OCI-M2 (cell line): ENCODE results near the gene RAB31.
"Not testable (repeated sequence)": the region's sequence is repeated elsewhere in the genome, so short reads cannot be mapped to it uniquely, and the experiment has no call there.

Experiments
- DNase-seq: peaks from one replicate; lab custom pipeline; 2025; ENCODE audit not compliant: unreplicated experiment; lab: John Stamatoyannopoulos, UW

The RAB31 gene

DNA sequence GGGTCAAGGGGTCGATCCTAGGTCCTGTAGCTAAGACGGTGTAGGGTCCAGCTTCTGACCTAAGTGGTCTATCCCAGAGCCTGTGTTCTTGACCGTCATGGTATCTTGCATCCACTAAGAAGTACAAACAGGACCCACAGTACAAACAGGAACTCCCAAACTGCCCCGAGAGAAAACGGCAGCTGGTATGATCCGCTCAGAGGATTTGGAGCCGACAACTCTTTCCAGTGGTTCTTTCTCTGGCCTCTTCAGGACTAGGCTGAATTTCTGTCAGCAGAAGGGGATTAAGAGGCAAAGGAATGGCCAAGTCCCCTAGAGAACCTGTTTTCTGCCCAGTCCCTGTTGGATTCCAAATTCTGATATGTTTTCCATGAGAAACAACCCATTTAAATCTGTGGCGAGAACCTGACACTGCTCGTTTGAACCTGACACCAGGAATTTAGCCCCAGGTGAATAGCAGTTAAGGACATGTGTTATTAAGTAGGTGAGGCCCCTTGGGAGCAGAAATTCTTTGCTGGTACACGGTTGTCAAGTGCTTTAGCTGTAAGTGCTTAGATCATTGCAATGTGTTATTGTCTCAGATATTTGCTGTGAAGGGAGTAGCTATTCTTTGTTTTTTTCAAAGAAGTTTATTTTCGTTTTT is 127.1 kb downstream of the RAB31 start:
- DNase-seq = no peak

DNA sequence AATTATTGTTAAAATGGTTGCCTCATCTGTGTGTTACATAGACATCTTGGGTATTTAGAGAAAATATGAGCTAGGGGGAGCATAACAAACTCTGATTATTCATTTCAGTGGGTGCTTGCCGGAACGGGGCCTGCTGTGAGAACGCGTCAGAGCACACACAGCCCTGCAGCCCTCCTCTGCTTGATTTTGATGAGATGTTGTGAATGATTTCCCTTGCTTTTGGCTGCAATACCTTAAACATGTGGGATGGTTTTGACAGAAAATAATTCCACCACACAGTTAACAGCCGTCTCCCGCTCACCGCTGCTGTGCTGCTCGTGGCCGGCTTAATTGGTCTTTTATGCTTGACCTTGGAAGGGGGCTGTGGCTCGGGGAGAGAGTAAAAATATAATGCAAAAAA is 127.7 kb downstream of the RAB31 start:
- no peak for DNase-seq

DNA sequence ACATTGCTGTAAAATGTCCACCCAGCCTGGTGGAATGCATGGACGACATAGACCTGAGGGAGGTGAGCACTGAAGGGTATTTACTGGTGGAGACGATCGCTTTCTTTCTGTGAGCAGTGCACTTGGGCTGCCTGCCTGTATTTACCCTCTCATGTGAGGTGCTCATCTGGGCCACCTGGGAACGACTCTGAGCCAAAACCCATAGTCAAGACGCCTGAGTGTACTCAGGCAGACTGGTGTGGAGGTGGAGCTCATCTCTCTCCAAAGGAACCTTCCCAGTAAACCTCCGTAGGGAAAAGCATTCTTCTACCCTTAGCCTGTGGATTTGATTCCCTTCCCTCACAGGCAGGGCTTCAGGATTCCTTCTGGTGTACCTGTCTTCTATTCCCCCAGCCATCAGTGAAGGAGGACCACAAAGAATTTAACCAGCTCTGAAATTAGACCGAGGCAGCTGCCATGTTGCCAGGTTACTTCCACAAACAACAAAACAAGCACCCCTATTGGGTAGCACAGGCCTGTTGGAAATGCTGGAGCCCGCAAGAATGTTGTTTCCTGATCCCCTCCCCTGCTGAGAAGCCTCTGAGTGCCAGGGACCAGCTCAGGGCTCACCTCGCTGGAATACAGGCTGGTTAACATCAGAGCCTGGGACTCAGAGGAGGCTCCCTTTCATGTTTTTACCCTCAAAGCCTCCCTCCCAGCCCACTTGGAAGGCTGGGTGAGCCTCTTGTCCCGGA is 130.2 kb downstream of the RAB31 start:
- DNase-seq = no peak

DNA sequence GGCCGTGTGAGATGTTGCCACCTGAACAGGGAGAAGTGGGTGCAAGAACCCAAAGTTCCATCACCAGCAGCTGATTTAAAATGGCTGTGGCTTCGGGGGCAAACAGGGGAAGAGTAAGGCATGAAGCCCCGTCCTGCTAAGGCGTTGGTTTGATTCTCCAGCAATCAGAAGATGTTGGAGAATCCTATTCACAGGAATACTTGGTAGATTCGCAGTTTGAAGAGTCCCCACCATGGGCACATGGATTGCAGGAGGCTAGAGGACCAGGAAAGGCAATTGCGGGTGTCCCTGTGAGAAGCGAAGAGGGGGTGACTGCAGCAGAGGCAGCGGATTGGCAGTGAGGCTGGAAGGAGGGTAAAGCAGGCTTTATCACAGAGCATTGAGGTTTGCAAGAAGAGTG is 131.1 kb downstream of the RAB31 start:
- no peak for DNase-seq

DNA sequence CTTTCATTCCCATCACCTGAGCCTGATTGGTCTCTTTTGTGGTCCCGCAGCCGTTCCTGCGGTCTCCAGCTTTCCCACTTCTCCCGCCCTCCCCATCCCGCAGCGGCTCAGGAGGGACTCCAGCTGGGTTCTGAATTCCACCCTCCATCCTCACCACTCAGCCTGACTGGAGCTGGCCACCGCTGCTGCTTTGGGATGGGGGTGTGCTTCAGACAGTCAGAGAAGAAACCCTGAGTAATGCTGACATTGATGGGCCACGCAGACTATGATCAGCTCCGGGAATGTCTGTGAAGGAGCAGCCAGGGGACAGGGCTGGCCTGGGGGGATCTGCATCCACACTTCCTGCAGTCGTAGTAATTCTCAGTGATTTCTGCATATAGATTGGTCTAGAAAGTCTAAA is 131.8 kb downstream of the RAB31 start:
- DNase-seq = no peak

DNA sequence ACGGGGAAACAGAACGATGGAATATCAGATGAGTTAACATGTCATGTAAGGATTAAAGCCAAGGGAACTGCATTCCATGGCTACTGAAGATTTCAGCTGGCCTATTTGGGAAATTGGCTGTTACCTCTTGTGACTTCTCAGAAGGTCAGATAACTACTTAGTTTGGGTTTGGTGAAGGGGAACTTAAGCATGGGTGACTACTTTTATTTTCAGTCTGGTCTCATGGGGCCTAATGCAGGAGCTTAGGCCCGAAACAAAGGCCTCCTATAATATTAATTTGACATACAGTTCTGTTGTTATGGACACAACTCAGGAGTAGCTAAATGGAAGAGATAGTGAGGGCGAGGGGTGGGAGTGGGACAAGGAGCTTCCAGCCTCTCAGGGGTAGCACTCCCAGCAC is 133.7 kb downstream of the RAB31 start:
- no peak for DNase-seq

DNA sequence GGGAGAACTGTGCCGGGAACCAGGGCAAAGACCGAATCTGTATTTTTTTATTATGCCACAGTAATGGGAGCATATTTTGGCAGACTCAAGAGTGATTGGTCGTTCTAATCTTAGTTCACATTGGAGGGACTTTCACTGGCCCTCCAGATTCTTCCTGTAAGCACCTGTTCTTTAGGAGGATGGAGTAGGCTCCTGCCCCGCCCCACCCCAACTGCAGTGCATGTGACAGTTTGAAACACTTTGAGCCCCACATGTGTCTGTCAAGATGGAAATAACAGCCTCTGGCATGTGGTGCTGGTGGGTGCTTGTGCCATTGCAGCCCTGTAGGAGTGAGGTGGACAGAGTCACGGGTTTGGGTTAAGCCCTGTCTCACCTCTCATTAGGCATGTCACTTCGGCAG is 134.3 kb downstream of the RAB31 start:
- DNase-seq = no peak

DNA sequence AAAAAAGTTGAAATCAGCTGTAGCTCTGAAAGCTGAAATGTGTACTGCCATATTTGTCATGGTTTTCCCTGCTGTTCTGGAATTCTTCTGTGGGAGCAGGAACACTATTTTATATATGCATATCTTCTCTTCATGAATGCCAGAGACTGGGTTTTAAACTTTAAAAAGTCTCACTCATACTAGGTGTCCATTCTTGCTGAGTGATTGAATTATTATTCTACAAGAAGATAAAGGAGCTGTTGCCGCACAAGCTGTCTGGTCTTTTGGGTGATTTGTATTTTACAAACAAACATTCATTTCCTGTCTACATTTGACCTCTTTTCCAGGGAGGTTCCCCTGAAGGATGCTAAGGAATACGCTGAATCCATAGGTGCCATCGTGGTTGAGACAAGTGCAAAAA is 137.2 kb downstream of the RAB31 start:
- DNase-seq = no peak

DNA sequence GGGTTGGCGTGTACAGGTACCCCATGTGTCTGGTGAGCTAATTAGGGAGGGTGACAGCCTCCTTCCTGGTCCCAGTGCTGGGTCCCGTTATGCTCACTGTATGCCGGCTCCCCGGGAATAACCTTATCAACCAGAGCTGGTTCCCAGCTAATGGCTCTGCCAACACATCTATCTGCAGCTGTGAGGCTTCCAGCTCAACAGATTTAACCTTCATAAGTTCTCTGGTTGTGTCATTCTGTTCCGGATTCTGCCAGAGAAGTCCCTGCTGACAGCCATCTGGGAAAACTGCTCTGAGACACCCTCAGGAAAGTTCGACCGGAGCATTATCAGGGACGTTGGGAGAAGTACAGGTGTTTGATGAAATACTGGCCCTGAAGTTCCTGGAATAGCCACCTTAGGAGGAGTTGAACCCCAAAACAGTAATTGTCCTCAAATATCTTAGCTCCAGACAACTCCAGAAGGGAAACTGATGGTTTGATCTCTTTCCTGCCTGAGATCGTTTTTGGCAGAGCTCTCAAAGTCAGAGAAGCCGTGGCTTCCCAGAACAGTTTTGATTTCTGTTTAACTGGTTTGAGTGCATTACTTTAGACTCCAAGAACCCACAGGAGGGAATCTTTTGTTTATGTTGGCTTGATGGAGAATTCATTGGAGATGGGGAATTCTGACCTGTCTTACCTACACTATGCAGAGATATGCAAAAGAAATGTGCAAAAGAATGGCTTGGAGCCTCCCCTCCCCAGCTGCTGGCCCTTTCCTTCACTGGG is 138.2 kb downstream of the RAB31 start:
- DNase-seq = no peak

DNA sequence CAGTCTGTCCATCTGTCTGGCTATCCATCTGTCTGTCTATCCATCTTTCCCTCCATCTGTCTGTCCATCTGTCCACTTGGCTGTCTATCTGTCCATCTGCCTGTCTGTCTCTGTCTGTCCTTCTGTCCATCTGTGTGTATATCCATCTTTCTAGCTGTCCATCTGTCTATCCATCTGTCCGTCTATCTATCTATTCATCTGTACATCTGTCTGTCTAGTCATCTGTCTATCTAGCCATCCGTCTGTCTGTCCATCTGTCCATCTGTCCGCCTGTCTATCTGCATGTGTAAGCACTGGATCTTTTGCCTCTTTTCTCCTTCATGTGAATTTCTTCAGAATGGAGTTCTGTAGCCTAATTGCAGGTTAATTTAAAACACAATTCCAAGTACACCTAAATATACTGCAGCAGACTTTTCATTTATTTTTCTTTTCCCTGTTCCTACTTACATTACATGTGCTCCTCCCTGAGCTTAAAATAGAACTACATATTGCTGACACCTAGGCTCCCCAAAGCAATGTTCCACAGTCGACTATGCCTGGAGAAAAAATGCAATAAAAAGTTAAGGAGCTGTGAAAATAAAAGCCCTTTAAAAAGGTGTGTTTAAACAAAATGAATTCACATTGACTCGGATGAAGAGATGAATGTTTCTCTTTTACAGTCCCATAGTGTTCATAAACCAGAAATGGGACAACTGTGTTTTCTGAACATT is 140.2 kb downstream of the RAB31 start:
- no peak for DNase-seq

DNA sequence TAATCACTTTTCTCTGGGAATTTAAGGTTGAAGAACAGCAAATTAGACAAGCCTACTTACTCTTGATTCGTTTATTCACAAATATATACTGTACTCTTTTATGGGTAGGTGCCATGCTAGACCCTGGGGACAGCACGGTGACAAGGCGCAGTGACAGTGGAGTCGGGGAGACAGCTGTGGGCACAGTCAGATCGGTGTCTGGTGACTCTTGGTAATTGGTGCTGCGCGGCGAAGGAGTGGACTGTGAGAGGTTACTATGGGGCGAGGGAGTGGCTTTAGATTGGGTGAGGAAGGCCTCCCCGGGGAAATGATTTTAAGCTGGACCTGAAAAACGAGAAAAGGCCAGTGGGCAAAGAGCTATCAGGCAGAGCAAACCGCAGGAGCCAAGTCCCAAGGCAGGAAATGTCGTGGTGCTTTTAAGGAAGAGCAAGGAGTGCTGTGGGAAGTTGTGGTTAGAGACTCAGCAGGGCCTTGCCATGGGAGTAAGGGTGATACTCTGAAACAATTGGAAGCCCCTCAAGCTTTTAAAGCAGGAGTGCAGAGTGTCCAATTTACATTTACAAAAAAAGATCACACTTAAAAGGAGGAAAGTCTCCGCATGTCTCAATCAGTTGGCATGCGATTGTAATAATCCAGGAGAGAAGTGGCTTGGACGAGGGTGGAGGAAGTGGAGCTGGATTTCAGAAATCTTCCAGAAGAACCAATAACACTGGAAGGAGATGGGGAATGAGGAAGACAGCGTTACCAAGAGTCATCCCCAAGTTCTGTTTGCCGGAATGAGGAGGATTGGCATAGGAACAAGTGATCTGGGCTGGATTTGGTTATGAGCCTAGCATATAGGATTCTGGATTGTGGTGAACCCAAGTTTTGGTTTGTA is 141.5 kb downstream of the RAB31 start:
- DNase-seq = no peak

DNA sequence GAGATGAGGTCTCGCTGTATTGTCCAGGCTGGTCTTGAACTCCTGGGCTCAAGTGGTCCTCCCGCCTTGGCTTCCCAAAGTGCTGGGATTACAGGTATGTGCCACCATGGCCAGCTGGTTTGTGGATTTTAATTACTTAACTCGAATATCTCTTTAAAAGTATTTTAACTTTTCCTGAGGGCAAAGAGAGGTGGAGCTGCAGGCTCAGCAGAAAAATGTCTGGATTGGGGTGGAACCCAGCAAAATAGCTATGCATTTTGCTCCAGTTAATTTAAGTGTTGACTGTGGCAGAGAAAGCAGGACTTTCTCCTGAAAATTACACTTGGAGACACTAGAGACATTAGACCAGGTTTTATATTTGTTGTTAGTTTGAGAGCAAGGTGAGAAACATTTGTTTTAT is 142.2 kb downstream of the RAB31 start:
- no peak for DNase-seq

DNA sequence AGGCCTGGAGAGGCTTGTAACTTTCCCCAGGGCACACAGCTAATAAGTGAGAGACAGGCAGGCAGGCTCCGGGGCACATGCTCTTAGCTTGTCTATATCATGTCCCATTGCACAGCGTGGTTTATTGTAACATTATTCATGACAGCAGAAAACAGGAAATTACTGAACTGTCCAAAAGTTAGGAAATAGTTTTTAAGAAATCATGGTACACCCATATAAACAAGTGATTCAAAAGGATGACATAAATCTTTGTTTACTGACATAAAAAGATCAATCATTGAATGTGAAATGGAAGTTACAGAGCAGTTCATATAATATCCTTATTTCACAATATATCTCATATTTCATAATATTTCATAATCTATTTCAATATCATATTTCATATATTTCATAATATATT is 143.4 kb downstream of the RAB31 start:
- DNase-seq = no peak

DNA sequence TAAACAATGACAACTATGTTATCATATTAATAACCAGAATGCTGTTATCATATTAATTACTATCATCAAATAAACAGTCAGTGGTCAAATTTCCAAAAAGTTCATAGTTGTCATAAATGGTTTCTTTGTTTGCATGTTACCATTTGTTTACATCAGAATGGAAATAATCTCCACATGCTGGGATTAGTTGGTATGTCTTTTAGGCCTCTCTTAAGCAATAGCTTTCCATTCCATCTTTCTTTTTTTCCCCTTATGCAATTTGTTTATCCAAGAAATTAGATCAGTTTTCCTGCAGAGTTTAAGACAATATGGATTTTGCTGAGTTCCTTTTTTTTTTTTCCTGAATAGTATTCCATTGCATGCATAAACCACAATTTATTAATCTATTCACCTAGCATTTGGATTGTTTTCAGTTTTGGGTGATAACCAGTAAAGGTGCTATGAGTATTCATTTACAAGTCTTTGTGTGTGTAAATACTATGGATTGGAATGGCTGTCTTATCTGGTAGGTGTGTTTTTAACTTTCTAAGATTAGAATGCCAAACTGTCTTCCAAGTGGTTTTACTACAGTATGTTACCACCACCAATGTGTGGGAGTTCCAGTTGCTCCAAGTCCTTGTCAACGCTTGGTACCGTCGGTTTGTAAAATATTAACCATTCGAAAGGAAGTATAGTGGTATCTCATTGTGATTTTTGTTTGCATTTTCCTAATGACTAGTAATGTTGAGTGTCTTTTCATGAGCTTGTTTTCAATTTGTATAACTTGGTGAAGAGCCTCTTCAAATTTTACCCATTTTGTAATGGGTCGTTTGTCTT is 144.4 kb downstream of the RAB31 start:
- DNase-seq = no peak

DNA sequence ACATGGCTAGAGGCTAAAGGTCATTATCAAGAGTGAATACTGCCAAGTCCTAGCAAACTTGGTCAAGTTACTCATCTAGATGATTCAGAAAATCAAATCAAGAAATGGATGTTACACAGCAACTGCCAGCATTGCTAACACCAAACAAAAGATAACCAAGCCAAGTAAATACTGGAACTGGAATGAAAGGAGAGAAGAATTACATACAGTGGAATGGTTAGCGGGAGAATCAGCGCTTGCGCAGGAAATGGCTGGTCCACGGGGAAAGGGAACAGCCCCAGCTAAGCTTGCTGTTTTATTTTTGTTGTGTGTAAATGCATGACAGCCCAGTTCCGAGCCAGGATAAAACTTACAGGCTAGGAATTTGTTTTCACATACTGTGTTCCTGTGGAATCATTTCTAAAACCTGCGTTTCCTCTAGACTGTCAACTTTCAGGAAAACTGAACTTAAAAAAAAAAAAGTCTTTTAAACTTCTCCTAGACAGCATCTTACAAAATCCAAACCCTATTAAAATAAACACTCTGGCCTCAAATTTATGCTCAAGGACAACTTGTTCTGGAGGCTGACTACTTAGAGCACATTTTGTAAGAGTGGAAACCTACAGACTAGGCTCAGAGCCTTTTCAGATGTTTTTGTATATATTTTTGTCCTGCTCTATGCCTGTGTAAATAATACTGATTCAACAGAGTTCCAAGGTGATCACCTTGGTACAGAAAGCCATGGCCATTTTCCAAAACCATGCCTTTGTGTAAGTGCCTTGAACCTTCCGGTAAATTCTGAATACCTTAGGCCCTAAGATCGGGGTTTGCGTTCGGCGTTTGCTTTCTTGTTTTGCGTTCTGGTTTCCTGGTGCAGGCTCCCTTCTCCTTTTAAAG is 146.9 kb downstream of the RAB31 start:
- no peak for DNase-seq

DNA sequence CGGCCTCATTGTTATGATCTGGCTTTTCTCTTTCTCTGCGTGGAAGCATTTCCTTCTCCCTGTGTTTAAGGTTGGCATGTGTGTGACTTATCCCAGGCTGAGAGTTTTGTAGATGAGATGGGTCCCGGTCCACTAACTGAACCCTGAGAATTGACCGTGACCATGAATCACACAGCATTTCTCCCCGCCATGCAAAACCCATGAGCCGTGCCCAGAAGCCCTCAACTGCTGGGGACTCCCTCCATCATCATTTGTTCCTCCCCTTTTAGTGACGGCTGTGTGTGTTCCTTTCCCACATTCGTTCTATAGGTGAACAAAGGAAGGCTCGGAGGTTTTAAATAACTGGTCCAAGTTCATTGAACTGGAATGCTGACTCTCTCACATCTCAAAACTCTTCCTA is 147.6 kb downstream of the RAB31 start:
- no peak for DNase-seq

DNA sequence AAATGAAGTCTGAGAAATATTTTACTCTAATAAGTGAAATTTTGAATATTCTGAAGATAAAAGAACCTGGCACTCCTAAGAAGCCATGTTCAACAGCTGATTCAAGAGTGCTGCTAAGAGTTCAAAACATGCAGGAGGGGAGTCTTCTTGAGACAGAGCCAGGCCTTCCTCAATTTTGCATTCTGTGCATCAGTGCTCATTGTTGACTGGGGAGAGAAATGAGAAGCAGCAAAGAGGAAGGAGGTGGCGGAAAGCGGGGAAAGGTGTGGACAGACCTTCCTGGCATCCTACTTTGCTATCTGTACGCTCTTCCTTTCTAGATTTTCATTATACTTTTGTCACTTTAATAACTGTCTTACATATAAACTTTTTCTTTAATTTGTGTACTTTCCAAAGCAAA is 148.0 kb downstream of the RAB31 start:
- DNase-seq = no peak

DNA sequence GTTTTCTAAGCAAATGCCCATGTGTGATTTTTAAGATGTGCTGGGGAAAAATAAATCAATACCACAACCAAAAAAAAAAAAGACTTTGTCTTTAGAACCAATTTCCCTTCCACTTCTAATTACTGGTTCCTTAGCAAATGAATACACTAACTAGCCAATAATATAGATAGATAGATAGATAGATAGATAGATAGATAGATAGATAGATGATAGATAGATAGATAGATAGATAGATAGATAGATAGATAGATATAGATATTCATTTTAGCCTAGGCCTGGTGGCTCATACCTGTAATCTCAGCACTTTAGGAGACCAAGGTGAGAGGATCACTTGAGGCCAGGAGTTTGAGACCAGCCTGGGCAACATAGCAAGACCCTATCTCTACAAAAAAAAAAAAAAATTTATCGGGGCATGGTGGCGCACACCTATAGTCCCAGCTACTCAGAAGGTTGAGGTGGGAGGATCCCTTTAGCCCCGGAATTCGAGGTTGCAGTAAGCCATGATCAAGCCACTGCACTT is 149.4 kb downstream of the RAB31 start:
- not testable (repeated sequence) for DNase-seq

DNA sequence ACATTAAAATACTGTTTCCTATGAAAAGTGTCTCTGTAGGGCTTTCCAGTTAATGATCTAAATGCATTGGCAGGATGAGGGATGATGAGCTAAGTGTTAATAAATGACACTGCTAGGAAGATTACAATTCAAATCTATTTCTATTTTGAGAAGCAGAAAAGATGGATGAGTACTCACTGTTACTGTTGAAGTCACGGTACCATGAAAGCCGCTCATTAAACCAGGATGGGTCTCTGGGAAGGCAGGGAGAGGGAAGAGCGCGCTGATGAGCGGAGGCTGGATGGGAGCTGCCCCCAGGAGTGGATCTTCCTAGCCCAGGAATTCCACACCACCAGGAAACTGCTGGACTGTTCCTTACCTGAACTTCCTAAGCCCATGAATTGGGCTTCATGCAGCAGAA is 150.5 kb downstream of the RAB31 start:
- DNase-seq = no peak
